ENCODE results near the gene ZPLD1.

The ZPLD1 gene

DNA sequence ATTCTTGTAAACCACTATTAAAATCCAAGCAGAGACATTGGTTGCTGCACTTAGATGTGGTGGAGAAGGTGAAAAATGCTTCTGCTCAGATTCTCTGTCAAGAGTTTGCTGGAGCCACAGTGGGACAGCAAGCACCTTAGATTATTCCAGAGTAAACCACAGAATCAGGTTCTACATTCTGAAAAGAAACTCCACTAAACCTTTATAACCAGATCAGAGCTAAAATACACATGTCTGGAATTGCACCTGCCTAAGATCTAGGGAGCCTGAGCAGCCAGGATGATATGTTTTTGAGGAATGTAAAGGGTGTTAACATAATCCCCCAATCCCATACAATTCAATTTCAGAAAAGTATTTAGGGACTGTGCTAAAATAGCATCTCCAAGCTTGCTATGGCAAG lies at the start of gene ZPLD1:
Gene ZPLD1 (plus strand): TSS at position 301 of the 400 bp plus-strand sequence. CDS start 3,473 bp downstream, outside the sequence.
- ChIA-PET POLR2A (no interaction called here), CTCF (no interaction called here)
- DNase-seq (ENCODE audit: extremely low spot score): no peak
- TF ChIP-seq, protein P1, sequence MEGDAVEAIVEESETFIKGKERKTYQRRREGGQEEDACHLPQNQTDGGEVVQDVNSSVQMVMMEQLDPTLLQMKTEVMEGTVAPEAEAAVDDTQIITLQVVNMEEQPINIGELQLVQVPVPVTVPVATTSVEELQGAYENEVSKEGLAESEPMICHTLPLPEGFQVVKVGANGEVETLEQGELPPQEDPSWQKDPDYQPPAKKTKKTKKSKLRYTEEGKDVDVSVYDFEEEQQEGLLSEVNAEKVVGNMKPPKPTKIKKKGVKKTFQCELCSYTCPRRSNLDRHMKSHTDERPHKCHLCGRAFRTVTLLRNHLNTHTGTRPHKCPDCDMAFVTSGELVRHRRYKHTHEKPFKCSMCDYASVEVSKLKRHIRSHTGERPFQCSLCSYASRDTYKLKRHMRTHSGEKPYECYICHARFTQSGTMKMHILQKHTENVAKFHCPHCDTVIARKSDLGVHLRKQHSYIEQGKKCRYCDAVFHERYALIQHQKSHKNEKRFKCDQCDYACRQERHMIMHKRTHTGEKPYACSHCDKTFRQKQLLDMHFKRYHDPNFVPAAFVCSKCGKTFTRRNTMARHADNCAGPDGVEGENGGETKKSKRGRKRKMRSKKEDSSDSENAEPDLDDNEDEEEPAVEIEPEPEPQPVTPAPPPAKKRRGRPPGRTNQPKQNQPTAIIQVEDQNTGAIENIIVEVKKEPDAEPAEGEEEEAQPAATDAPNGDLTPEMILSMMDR (IDR thresholded peaks at IDR 0.05; ENCODE audit: control extremely low read depth, extremely low read depth, low read depth, missing control alignments): no peak

GRCh38 chr3:102390171-102390864 lies 44.5 kb upstream of the ZPLD1 start:
- CTCF ChIA-PET: interaction anchor here (0.7 to 1.1 kb wide), 2 partner anchors 11 to 101 kb away, joined by 3 read pairs; no protein-coding TSS in a partner anchor
- TF ChIP-seq, protein P1 (IDR thresholded peaks at IDR 0.05; ENCODE audit: control extremely low read depth, extremely low read depth, low read depth, missing control alignments): no peak
- no peak for DNase-seq (ENCODE audit: extremely low spot score)
- POLR2A ChIA-PET: no interaction called here

- POLR2A ChIA-PET: no interaction called here
- CTCF ChIA-PET: interaction anchor here (1.1 kb wide), 1 partner anchor 11 kb away, joined by 3 read pairs; no protein-coding TSS in a partner anchor
- TF ChIP-seq, protein P1 (IDR thresholded peaks at IDR 0.05; ENCODE audit: control extremely low read depth, extremely low read depth, low read depth, missing control alignments): no peak
- DNase-seq (ENCODE audit: extremely low spot score): no peak
Measured at GRCh38 chr3:102390916-102391315, 43.9 kb upstream of the ZPLD1 start.

DNA sequence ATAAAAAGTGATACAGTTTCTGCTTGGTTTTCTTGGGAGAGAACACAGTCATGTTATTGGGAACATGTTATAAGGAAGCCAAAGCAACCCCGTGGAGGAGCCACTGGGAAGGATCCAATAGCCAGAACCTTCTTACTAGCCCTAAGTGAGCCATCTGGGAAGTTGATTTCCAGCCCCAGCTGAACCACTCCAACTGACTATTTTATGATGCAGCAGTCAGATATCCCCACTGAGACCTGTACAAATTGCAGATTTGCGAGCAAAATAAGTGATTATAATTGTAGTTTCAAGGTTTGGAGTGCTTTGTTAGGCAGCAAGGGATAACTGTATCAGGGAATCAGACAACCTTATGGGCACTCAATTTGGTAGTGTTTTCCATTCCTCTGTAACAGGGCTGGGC lies 43.3 kb upstream of the ZPLD1 start:
- TF ChIP-seq, protein P1 (IDR thresholded peaks at IDR 0.05; ENCODE audit: control extremely low read depth, extremely low read depth, low read depth, missing control alignments): no peak
- POLR2A ChIA-PET: no interaction called here
- CTCF ChIA-PET: interaction anchor here (1.1 kb wide), 1 partner anchor 10 kb away, joined by 3 read pairs; no protein-coding TSS in a partner anchor
- no peak for DNase-seq (ENCODE audit: extremely low spot score)

DNA sequence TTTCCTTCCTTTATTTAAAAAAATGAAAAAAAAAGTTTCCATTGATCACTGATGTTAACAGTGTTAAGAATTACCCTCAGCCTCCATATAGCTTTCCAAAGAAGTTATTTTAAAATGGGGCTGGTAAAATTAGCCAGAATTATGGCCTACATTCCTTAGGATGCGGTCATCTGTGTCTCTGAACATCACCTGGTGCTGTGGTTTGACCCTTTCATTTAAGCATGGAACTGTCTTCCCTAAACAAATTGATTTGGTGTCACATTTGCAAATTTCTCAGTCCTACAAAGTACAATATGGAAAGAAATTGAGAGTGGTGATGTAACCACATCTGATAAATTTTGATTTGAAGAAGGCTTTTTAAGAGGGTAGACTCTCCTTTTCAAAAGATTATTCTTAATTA lies 40.3 kb upstream of the ZPLD1 start:
- POLR2A ChIA-PET: no interaction called here

GRCh38 chr3:102398176-102398575 lies 36.6 kb upstream of the ZPLD1 start:
- ChIA-PET POLR2A (no interaction called here), CTCF (no interaction called here)
- TF ChIP-seq, protein P1 (IDR thresholded peaks at IDR 0.05; ENCODE audit: control extremely low read depth, extremely low read depth, low read depth, missing control alignments): no peak
- no peak for DNase-seq (ENCODE audit: extremely low spot score)

More for the DNA sequence above, 40.3 kb upstream of the ZPLD1 start:
- no peak for DNase-seq (ENCODE audit: extremely low spot score)
- CTCF ChIA-PET: interaction anchor here (1.0 to 1.2 kb wide), 2 partner anchors 18 to 42 kb away, joined by 3 read pairs; no protein-coding TSS in a partner anchor
- TF ChIP-seq, protein P1 (IDR thresholded peaks at IDR 0.05; ENCODE audit: control extremely low read depth, extremely low read depth, low read depth, missing control alignments): no peak

Data from GM10248 (cell line).